Fibroblast of villous mesenchyme (primary cell): ENCODE results near the gene TSPAN17. TPM values are rescaled to one million over a fixed set of nuclear protein-coding genes. Genes with fewer than 3 reads are reported as not detected.

Experiments
- DNase-seq: peaks from one replicate; pipeline ENCODE4 v3.0.0-alpha.2; 2010; ENCODE audit warnings: low read depth
- H3K4me3 ChIP-seq: 2 replicates; pipeline ENCODE4 v1.5.1; 2011; ENCODE audit warnings: low read depth, mild to moderate bottlenecking, low read length
- CTCF ChIP-seq: IDR thresholded peaks from 2 replicates; pipeline ENCODE4 v1.5.1; 2012; ENCODE audit warnings: low read depth, mild to moderate bottlenecking, low read length; ENCODE audit not compliant: insufficient read depth
- total RNA-seq: library from RNA; depleted of rRNA; stranded (reverse); fragments of >200 nt; gene quantifications from 2 replicates; pipeline ENCODE4 v1.2.3, GENCODE V29; 2012

TSPAN17 gene
- total RNA-seq, 1 donor: 38.0 TPM

DNA sequence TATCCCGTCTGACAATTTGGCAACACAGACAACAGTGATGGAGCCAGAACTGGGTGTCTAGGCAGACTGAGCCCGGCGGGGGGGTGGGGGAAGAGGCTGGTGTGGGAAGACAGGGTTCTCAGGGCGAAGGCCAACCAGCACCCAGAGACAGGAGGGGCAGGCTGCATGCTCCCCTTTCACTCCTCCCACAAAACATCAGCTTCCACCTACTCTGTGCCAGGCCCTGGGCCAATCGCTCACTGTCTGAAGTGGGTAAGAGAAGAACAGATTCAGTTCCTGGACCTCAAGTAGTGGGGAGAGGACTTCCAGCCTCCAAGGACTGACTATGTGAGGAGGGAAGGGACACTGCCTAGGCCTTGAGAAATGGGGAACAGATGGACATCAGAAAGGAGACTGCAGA, 19.7 kb upstream of the TSPAN17 start:
- no peak for DNase-seq
- no peak for TF ChIP-seq CTCF
- no peak overlapping the region for H3K4me3 ChIP-seq

- TF ChIP-seq CTCF: no peak
- no peak for DNase-seq
- no peak overlapping the region for H3K4me3 ChIP-seq
Measured at GRCh38 chr5:176628406-176629228, 18.7 kb upstream of the TSPAN17 start.

DNA sequence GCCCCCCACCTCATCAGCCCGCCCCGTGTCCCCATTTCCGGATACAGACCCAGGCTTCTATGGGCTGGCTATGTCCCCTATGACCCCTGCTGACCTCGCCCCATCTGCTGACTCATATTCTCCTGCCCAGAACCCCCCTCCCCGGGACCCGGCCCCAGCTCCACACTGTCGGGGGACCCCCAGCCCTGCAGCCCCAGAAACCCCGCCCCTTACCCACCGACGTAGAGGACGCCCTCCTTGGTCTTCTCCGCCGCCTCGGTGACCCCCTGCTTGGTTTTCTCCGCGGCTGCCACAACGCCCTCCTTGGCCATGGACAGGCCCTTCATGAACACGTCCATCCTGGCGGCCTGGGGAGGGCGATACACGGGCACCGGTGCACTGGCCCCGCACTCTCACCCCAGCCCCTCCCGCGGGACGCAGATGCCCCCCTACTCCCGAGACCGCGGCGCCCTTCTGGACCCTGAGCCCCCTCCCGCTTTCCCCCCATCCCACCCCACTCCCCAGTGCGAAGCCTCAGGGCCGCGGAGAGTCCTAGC, 17.9 kb upstream of the TSPAN17 start:
- H3K4me3 ChIP-seq: no peak overlapping the region
- no peak for DNase-seq
- TF ChIP-seq CTCF: no peak

DNA sequence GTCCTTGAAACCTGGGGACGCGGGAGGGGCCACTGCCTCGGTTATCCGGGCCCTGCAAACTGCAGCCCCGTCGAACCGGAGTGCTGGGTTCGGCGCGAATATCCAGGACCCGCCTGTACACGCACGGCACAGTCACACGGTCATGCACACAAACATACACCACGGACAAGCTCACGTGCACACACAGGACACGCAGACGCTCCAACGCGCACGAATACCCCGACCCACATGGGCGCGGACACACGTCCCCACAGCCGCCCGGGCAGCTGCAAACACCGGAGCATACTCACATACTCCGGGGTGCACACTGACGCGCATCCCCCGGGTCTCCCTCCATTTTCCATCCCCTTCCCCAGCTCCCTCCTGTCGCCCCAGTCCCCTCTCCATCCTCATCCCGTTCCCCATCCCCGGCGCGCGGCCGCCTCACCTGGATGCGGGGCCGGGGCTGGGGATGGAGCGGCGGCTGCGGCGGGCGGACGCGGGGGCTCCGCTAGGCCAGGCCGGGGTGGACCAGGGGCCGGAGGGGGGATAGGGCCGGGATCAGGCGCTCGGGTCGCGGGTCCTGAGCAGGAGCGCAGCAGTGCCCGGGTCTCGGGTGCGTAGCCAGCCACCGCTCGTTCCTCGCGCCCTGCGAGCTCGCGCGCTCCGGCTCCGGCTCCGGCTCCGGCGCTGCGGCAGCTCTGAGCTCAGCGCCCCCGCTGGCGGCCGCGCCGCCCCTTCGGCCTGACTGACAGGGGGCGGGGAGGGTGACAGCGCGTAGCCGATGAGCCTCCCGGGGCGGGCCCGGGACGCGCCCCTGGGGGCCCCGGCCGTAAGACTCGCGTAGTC, 17.2 kb upstream of the TSPAN17 start, which contains the start of the genes EIF4E1B and SNCB:
Gene EIF4E1B, plus strand, starts transcription at position 823 of the 828 bp plus-strand sequence. CDS start 12,113 bp downstream, outside the sequence.
Gene SNCB, minus strand, starts transcription at position 682 of the 828 bp plus-strand sequence. CDS start 880 bp downstream, outside the sequence.
- no peak for DNase-seq

DNA sequence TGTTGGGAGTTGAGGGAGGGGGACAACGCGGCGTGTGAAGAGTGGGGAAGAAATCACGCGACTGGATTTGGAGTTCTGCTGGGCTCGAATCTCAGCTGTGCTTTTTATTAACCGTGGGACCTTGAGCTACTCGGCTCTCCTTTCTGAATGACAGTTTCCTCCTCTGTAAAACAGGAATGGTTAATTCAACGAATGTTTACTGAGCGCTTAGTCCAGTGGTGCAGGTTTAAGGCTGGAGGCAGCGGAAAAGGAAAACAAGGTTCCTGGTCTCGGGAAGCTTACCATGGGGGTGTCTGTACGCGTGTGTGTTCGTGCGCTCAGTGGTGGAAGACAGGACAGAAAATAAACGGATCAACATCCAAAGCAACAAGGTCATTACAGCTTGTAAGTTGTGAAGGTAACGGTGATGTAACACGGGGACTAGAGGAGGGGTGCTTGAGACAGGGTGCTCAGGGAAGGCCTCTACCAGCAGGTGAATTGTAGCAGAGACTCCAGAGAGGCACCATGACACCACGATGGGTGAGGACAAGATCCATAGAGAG, 16.5 kb upstream of the TSPAN17 start:
- no peak for TF ChIP-seq CTCF
- peak overlapping the region; percentile 47 for H3K4me3 ChIP-seq
- DNase-seq: no peak

More for the DNA sequence above, 17.2 kb upstream of the TSPAN17 start, which contains the start of the genes EIF4E1B and SNCB:
- peak within 1 kb of the TSS; percentile 47 for H3K4me3 ChIP-seq
- TF ChIP-seq CTCF: no peak
